K562 (cell line): Measurements from ENCODE around the gene SLC12A4. TPM values are rescaled to one million over a fixed set of nuclear protein-coding genes. Genes with fewer than 3 reads are reported as not detected.

Experiments used
- CEBPB ChIP-seq: fragments of 450-650 bp; IDR thresholded peaks from 2 replicates; pipeline ENCODE4 v1.6.1; 2016; ENCODE audit warnings: missing genetic modification characterization, missing compliant biosample characterization
- CEBPG ChIP-seq, 3 experiments: fragments of 200-800 bp in 1 of 3; sonication (Bioruptor generic) in 1 of 3; sonication (generic) in 1 of 3; formaldehyde crosslinking in 1 of 3; IDR thresholded peaks in 2 of 3; conservative IDR thresholded peaks in 1 of 3; 2 replicates each; pipeline versions ENCODE4 v1.6.1 to v1.8.0; 2016 to 2022; ENCODE audit warnings: missing compliant biosample characterization in 2 of 3, missing genetic modification characterization in 2 of 3, mild to moderate bottlenecking in 1 of 3, missing genetic modification reagents in 1 of 3
- E2F4 ChIP-seq: sonication (generic); formaldehyde crosslinking; IDR thresholded peaks from 2 replicates; pipeline ENCODE4 v1.8.0; 2022; ENCODE audit warnings: mild to moderate bottlenecking, low read depth, missing genetic modification reagents
- ESRRA ChIP-seq: fragments of 450-650 bp; IDR thresholded peaks from 2 replicates; pipeline ENCODE4 v1.6.1; 2014; ENCODE audit warnings: low read depth, mild to moderate bottlenecking, moderate library complexity, borderline replicate concordance
- JUND ChIP-seq, 2 experiments: IDR thresholded peaks; 2 replicates in 1 of 2; 3 replicates in 1 of 2; pipeline ENCODE4 v1.6.1; 2011; ENCODE audit warnings: borderline replicate concordance in 2 of 2, low read depth in 2 of 2, low read length in 2 of 2, improper control_type of control experiment in 1 of 2, missing biosample characterization in 1 of 2, missing genetic modification characterization in 1 of 2, missing genetic modification reagents in 1 of 2
- MTA2 ChIP-seq: fragments of 450-650 bp; IDR thresholded peaks from 2 replicates; pipeline ENCODE4 v1.6.1; 2016; ENCODE audit warnings: low read depth
- PATZ1 ChIP-seq: fragments of 250-450 bp; sonication (Bioruptor Pico); IDR thresholded peaks from 2 replicates; pipeline ENCODE4 v1.5.0; 2020; ENCODE audit warnings: mild to moderate bottlenecking, borderline replicate concordance
- POLR2B ChIP-seq: fragments of 450-650 bp; IDR thresholded peaks from 2 replicates; pipeline ENCODE4 v1.6.1; 2018; ENCODE audit warnings: low read depth; ENCODE audit not compliant: partially characterized antibody
- POLR3A ChIP-seq: IDR thresholded peaks from 2 replicates; pipeline ENCODE4 v1.6.1; 2011; ENCODE audit warnings: borderline replicate concordance, mild to moderate bottlenecking, moderate library complexity; ENCODE audit not compliant: insufficient read length, insufficient read depth; ENCODE audit errors: extremely low read depth
- POU5F1 ChIP-seq: fragments of 150-350 bp; IDR thresholded peaks from 2 replicates; pipeline ENCODE4 v1.6.1; 2014; ENCODE audit warnings: borderline replicate concordance, low read length, low read depth, mild to moderate bottlenecking; ENCODE audit not compliant: partially characterized antibody
- PRPF4 ChIP-seq: fragments of 200-400 bp; formaldehyde crosslinking; IDR thresholded peaks from one replicate; pipeline ENCODE4 v1.6.1; 2017; ENCODE audit warnings: low read length, low read depth, mild to moderate bottlenecking; ENCODE audit not compliant: insufficient read depth, poor library complexity, severe bottlenecking
- RBM14 ChIP-seq: fragments of 200-400 bp; formaldehyde crosslinking; IDR thresholded peaks from 2 replicates; pipeline ENCODE4 v1.6.1; 2018; ENCODE audit warnings: low read depth, mild to moderate bottlenecking, low read length, moderate library complexity, borderline replicate concordance; ENCODE audit not compliant: insufficient read depth
- SMARCA4 ChIP-seq: fragments of 450-650 bp; IDR thresholded peaks from 2 replicates; pipeline ENCODE4 v1.6.1; 2016
- SRSF7 ChIP-seq: fragments of 200-400 bp; formaldehyde crosslinking; optimal IDR thresholded peaks from 2 replicates; pipeline ENCODE3; 2017; ENCODE audit warnings: mild to moderate bottlenecking, low read depth, low read length
- ZFP30 ChIP-seq: fragments of 250-450 bp; sonication (Bioruptor Pico); IDR thresholded peaks from 2 replicates; pipeline ENCODE4 v1.8.0; 2022; ENCODE audit warnings: moderate library complexity, mild to moderate bottlenecking, inconsistent platforms, borderline replicate concordance
- ZNF165 ChIP-seq: fragments of 250-450 bp; sonication (Bioruptor Pico); IDR thresholded peaks from 2 replicates; pipeline ENCODE4 v1.4.0; 2020; ENCODE audit warnings: borderline replicate concordance
- ZNF174 ChIP-seq: fragments of 250-450 bp; sonication (Bioruptor Pico); IDR thresholded peaks from 2 replicates; pipeline ENCODE4 v1.4.0; 2020; ENCODE audit warnings: mild to moderate bottlenecking
- ZNF212 ChIP-seq: fragments of 450-650 bp; formaldehyde crosslinking; IDR thresholded peaks from 2 replicates; pipeline ENCODE4 v1.4.0; 2020; ENCODE audit warnings: mild to moderate bottlenecking
- ZNF511 ChIP-seq: sonication (generic); formaldehyde crosslinking; IDR thresholded peaks from 2 replicates; pipeline ENCODE4 v1.8.0; 2022; ENCODE audit warnings: mild to moderate bottlenecking, missing genetic modification reagents
- ZNF518B ChIP-seq: fragments of 250-450 bp; sonication (Bioruptor Pico); IDR thresholded peaks from 2 replicates; pipeline ENCODE4 v1.5.0; 2021; ENCODE audit warnings: mild to moderate bottlenecking, moderate library complexity
- polyA plus RNA-seq, 8 experiments: library from polyadenylated mRNA; depleted of rRNA in 4 of 8; stranded (reverse) in 5 of 8; unstranded in 3 of 8; fragments of >200 nt; fragmentation: Nextera tagmentation in 2 of 8; fragmentation: Illumina TruSeq in 1 of 8; extraction: Ambion mirVana in 2 of 8; extraction: Trizol in 1 of 8; gene quantifications; 2 replicates each; pipeline versions ENCODE4 v1.2.1 to v1.2.3, GENCODE V29; 2011 to 2014; ENCODE audit warnings: inconsistent platforms in 1 of 8, missing spikeins in 1 of 8
- total RNA-seq, 7 experiments: library from RNA; depleted of rRNA in 6 of 7; stranded (reverse); fragments of >200 nt in 6 of 7; fragmentation: Illumina TruSeq in 2 of 7; extraction: Trizol in 2 of 7; gene quantifications; 2 replicates each; pipeline versions ENCODE4 v1.2.1 to v1.2.3, GENCODE V29; 2011 to 2021; ENCODE audit warnings: low replicate concordance in 1 of 7

SLC12A4 gene
- total and polyA plus RNA-seq, 9 of the 15 experiments (the other 6 are each of a cell fraction or from before 2014, with no cell fraction given) = 0.75 to 43.5 (median 15.0) TPM

GRCh38 chr16:68005786-68006286 lies 37.4 kb upstream of the SLC12A4 start (continued):
- TF ChIP-seq PRPF4 (no peak), MTA2 (no peak), SMARCA4 (no peak), ZFP30 (CRISPR knock-in tag) (no peak), SRSF7 (no peak), RBM14 (no peak), POU5F1 (no peak), ZNF518B (no peak), ZNF511 (CRISPR knock-in tag) (no peak), POLR3A (no peak), ESRRA (no peak), JUND (IDR thresholded peaks at IDR 0.05; ENCODE audit: borderline replicate concordance, low read depth, low read length) (no peak), JUND (tag; IDR thresholded peaks at IDR 0.05; ENCODE audit: borderline replicate concordance, low read depth, low read length) (peak; percentile 8; the same call in 1 of the 3 replicates), E2F4 (CRISPR knock-in tag) (no peak), ZNF165 (CRISPR knock-in tag) (no peak), ZNF174 (CRISPR knock-in tag) (no peak), CEBPB (peak; percentile 57), PATZ1 (no peak), CEBPG (CRISPR knock-in tag; IDR thresholded peaks at IDR 0.05) (no peak), CEBPG (tag; conservative IDR thresholded peaks at IDR 0.05 in 1 of 2, IDR thresholded peaks at IDR 0.05 in 1 of 2) (peak in 1 of 2 experiments; percentile 63; a peak in 2 of 4 replicates), ZNF212 (CRISPR knock-in tag) (no peak), POLR2B (no peak)
